Uterus (tissue), 2 donors: ENCODE results near the gene RMND1.
A peak's percentile ranks its signal among the peaks of the same experiment; 100 is the strongest.

Source experiments
- CTCF ChIP-seq, 4 experiments: fragments of 200-600 bp in 2 of 4; fragments of 450-650 bp in 2 of 4; sonication (generic) in 2 of 4; IDR thresholded peaks; one replicate each; pipeline ENCODE4 v1.5.1; 2016 to 2019; ENCODE audit warnings: antibody characterized with exemption in 4 of 4, mild to moderate bottlenecking in 2 of 4, moderate library complexity in 1 of 4
- POLR2A ChIP-seq, 2 donors: fragments of 450-650 bp; IDR thresholded peaks; one replicate each; pipeline ENCODE4 v1.6.1; 2016; ENCODE audit warnings: antibody characterized with exemption in 2 of 2, mild to moderate bottlenecking in 1 of 2, moderate library complexity in 1 of 2

GRCh38 chr6:151475653-151476523 lies 24.0 kb upstream of the RMND1 start:
- peak; percentile 70 to 84 (median 77) for TF ChIP-seq CTCF (IDR thresholded peaks at IDR 0.05)
- TF ChIP-seq POLR2A (IDR thresholded peaks at IDR 0.05): no peak
